GM23338 (cell line): Measurements from ENCODE around the gene DSCAML1.

Source experiments
- CREB1 ChIP-seq: fragments of 250-450 bp; sonication (Bioruptor Pico); IDR thresholded peaks from 2 replicates; pipeline ENCODE4 v1.5.0; 2020; ENCODE audit warnings: low read depth, mild to moderate bottlenecking, moderate library complexity
- EZH2 ChIP-seq: fragments of 200-600 bp; sonication (generic); IDR thresholded peaks from one replicate; pipeline ENCODE4 v1.8.0; 2017; ENCODE audit warnings: antibody characterized with exemption, mild to moderate bottlenecking, low read depth; ENCODE audit not compliant: unreplicated experiment
- EZH2phosphoT487 ChIP-seq: fragments of 200-600 bp; sonication (generic); IDR thresholded peaks from one replicate; pipeline ENCODE4 v1.8.1; 2018; ENCODE audit warnings: antibody characterized with exemption; ENCODE audit not compliant: unreplicated experiment
- JUNB ChIP-seq: IDR thresholded peaks from one replicate; pipeline ENCODE4 v1.6.1; 2016; ENCODE audit warnings: antibody characterized with exemption; ENCODE audit not compliant: unreplicated experiment
- NANOG ChIP-seq: IDR thresholded peaks from 2 replicates; pipeline ENCODE4 v1.6.1; 2016; ENCODE audit warnings: antibody characterized with exemption, borderline replicate concordance
- POLR2AphosphoS5 ChIP-seq: IDR thresholded peaks from 2 replicates; pipeline ENCODE4 v1.6.1; 2016; ENCODE audit warnings: antibody characterized with exemption, low read depth
- ZNF114 ChIP-seq: fragments of 250-450 bp; sonication (Bioruptor Pico); IDR thresholded peaks from 2 replicates; pipeline ENCODE4 v1.5.0; 2020; ENCODE audit warnings: mild to moderate bottlenecking, moderate library complexity
- TF ChIP-seq, protein P1 (sequence below), 2 experiments: fragments of 200-600 bp in 1 of 2; sonication (generic) in 1 of 2; conservative IDR thresholded peaks; 2 replicates each; pipeline versions ENCODE4 v1.5.1 to v1.6.1; 2016 to 2017; ENCODE audit warnings: antibody characterized with exemption in 2 of 2, low read depth in 2 of 2, mild to moderate bottlenecking in 2 of 2, moderate library complexity in 1 of 2
- TF ChIP-seq, protein P2 (sequence below): IDR thresholded peaks from 2 replicates; pipeline ENCODE4 v1.6.1; 2016; ENCODE audit warnings: antibody characterized with exemption
- TF ChIP-seq, protein P3 (sequence below): IDR thresholded peaks from one replicate; pipeline ENCODE4 v1.6.1; 2018; ENCODE audit warnings: antibody characterized with exemption; ENCODE audit not compliant: unreplicated experiment
- TF ChIP-seq, protein P4 (sequence below): fragments of 250-450 bp; sonication (Bioruptor Pico); IDR thresholded peaks from 2 replicates; pipeline ENCODE4 v1.5.0; 2020; ENCODE audit warnings: mild to moderate bottlenecking, moderate library complexity

DNA sequence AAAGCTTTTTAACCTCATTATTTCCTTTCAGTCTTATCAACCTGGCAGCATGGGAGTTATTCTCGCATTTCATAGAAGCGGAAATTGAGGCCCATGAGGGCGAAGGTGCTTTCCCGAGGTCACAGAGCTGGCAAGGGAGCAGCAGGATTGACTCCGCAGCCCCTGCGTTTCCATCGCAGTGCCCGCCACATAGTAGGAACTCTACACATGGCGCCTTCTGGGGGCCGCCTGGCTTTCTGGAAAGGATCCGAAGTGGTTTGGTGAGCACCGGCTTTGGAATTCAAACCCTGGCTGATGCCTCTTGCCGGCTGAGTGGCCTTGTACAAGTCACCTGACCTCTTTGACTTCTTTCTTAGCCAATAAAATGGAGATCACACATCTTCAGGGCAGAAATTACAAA is 376.0 kb downstream of the DSCAML1 start:
- TF ChIP-seq, protein P1, sequence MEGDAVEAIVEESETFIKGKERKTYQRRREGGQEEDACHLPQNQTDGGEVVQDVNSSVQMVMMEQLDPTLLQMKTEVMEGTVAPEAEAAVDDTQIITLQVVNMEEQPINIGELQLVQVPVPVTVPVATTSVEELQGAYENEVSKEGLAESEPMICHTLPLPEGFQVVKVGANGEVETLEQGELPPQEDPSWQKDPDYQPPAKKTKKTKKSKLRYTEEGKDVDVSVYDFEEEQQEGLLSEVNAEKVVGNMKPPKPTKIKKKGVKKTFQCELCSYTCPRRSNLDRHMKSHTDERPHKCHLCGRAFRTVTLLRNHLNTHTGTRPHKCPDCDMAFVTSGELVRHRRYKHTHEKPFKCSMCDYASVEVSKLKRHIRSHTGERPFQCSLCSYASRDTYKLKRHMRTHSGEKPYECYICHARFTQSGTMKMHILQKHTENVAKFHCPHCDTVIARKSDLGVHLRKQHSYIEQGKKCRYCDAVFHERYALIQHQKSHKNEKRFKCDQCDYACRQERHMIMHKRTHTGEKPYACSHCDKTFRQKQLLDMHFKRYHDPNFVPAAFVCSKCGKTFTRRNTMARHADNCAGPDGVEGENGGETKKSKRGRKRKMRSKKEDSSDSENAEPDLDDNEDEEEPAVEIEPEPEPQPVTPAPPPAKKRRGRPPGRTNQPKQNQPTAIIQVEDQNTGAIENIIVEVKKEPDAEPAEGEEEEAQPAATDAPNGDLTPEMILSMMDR (conservative IDR thresholded peaks at IDR 0.05; ENCODE audit: low read depth in 2 of 2): no peak
- TF ChIP-seq POLR2AphosphoS5 (no peak), EZH2 (no peak), EZH2phosphoT487 (no peak), JUNB (no peak), ZNF114 (CRISPR knock-in tag) (no peak), CREB1 (no peak), NANOG (no peak)
- TF ChIP-seq, protein P2, sequence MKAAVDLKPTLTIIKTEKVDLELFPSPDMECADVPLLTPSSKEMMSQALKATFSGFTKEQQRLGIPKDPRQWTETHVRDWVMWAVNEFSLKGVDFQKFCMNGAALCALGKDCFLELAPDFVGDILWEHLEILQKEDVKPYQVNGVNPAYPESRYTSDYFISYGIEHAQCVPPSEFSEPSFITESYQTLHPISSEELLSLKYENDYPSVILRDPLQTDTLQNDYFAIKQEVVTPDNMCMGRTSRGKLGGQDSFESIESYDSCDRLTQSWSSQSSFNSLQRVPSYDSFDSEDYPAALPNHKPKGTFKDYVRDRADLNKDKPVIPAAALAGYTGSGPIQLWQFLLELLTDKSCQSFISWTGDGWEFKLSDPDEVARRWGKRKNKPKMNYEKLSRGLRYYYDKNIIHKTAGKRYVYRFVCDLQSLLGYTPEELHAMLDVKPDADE: no peak
- TF ChIP-seq, protein P3, sequence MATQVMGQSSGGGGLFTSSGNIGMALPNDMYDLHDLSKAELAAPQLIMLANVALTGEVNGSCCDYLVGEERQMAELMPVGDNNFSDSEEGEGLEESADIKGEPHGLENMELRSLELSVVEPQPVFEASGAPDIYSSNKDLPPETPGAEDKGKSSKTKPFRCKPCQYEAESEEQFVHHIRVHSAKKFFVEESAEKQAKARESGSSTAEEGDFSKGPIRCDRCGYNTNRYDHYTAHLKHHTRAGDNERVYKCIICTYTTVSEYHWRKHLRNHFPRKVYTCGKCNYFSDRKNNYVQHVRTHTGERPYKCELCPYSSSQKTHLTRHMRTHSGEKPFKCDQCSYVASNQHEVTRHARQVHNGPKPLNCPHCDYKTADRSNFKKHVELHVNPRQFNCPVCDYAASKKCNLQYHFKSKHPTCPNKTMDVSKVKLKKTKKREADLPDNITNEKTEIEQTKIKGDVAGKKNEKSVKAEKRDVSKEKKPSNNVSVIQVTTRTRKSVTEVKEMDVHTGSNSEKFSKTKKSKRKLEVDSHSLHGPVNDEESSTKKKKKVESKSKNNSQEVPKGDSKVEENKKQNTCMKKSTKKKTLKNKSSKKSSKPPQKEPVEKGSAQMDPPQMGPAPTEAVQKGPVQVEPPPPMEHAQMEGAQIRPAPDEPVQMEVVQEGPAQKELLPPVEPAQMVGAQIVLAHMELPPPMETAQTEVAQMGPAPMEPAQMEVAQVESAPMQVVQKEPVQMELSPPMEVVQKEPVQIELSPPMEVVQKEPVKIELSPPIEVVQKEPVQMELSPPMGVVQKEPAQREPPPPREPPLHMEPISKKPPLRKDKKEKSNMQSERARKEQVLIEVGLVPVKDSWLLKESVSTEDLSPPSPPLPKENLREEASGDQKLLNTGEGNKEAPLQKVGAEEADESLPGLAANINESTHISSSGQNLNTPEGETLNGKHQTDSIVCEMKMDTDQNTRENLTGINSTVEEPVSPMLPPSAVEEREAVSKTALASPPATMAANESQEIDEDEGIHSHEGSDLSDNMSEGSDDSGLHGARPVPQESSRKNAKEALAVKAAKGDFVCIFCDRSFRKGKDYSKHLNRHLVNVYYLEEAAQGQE: no peak
- TF ChIP-seq, protein P4, sequence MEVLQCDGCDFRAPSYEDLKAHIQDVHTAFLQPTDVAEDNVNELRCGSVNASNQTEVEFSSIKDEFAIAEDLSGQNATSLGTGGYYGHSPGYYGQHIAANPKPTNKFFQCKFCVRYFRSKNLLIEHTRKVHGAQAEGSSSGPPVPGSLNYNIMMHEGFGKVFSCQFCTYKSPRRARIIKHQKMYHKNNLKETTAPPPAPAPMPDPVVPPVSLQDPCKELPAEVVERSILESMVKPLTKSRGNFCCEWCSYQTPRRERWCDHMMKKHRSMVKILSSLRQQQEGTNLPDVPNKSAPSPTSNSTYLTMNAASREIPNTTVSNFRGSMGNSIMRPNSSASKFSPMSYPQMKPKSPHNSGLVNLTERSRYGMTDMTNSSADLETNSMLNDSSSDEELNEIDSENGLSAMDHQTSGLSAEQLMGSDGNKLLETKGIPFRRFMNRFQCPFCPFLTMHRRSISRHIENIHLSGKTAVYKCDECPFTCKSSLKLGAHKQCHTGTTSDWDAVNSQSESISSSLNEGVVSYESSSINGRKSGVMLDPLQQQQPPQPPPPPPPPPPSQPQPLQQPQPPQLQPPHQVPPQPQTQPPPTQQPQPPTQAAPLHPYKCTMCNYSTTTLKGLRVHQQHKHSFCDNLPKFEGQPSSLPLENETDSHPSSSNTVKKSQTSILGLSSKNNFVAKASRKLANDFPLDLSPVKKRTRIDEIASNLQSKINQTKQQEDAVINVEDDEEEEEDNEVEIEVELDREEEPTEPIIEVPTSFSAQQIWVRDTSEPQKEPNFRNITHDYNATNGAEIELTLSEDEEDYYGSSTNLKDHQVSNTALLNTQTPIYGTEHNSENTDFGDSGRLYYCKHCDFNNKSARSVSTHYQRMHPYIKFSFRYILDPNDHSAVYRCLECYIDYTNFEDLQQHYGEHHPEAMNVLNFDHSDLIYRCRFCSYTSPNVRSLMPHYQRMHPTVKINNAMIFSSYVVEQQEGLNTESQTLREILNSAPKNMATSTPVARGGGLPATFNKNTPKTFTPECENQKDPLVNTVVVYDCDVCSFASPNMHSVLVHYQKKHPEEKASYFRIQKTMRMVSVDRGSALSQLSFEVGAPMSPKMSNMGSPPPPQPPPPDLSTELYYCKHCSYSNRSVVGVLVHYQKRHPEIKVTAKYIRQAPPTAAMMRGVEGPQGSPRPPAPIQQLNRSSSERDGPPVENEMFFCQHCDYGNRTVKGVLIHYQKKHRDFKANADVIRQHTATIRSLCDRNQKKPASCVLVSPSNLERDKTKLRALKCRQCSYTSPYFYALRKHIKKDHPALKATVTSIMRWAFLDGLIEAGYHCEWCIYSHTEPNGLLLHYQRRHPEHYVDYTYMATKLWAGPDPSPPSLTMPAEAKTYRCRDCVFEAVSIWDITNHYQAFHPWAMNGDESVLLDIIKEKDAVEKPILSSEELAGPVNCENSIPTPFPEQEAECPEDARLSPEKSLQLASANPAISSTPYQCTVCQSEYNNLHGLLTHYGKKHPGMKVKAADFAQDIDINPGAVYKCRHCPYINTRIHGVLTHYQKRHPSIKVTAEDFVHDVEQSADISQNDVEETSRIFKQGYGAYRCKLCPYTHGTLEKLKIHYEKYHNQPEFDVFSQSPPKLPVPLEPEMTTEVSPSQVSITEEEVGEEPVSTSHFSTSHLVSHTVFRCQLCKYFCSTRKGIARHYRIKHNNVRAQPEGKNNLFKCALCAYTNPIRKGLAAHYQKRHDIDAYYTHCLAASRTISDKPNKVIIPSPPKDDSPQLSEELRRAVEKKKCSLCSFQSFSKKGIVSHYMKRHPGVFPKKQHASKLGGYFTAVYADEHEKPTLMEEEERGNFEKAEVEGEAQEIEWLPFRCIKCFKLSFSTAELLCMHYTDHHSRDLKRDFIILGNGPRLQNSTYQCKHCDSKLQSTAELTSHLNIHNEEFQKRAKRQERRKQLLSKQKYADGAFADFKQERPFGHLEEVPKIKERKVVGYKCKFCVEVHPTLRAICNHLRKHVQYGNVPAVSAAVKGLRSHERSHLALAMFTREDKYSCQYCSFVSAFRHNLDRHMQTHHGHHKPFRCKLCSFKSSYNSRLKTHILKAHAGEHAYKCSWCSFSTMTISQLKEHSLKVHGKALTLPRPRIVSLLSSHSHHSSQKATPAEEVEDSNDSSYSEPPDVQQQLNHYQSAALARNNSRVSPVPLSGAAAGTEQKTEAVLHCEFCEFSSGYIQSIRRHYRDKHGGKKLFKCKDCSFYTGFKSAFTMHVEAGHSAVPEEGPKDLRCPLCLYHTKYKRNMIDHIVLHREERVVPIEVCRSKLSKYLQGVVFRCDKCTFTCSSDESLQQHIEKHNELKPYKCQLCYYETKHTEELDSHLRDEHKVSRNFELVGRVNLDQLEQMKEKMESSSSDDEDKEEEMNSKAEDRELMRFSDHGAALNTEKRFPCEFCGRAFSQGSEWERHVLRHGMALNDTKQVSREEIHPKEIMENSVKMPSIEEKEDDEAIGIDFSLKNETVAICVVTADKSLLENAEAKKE (CRISPR knock-in tag): no peak
